DOHH2 (cell line): Measurements from ENCODE around the gene CCR9.

Experiments used
- CTCF ChIP-seq: fragments of 200-600 bp; sonication (generic); IDR thresholded peaks from one replicate; pipeline ENCODE4 v1.5.1; 2014; ENCODE audit warnings: antibody characterized with exemption, mild to moderate bottlenecking, low read depth, low read length; ENCODE audit not compliant: poor library complexity, severe bottlenecking
- EZH2phosphoT487 ChIP-seq: fragments of 200-600 bp; sonication (generic); IDR thresholded peaks from 2 replicates; pipeline ENCODE4 v1.6.1; 2017; ENCODE audit warnings: borderline replicate concordance, mild to moderate bottlenecking, antibody characterized with exemption, low read length, moderate library complexity, mixed read lengths

GRCh38 chr3:45915518-45916231 is 29.3 kb downstream of the CCR9 start:
- no peak for TF ChIP-seq CTCF
- no peak for TF ChIP-seq EZH2phosphoT487
